IPS DF 6.9 (cell line): ENCODE results near the gene FBXW8.

ENCODE experiments used
- DNase-seq: peaks from one replicate; pipeline ENCODE4 v3.0.0-alpha.2; 2013; ENCODE audit warnings: low read depth, low spot score
- H3K27ac ChIP-seq: one replicate; pipeline ENCODE4 v1.5.1; 2013; ENCODE audit warnings: low read length, control low read depth
- H3K27me3 ChIP-seq: 2 replicates; pipeline ENCODE4 v1.6.1; 2013; ENCODE audit warnings: mild to moderate bottlenecking, low read length; ENCODE audit not compliant: control insufficient read depth, insufficient read depth
- H3K36me3 ChIP-seq: 2 replicates; pipeline ENCODE4 v1.6.1; 2013; ENCODE audit warnings: low read length; ENCODE audit not compliant: control insufficient read depth, insufficient read depth
- H3K4me1 ChIP-seq: 2 replicates; pipeline ENCODE4 v1.6.1; 2013; ENCODE audit warnings: low read length; ENCODE audit not compliant: control insufficient read depth, insufficient read depth
- H3K4me3 ChIP-seq: 2 replicates; pipeline ENCODE4 v1.5.1; 2013; ENCODE audit warnings: mild to moderate bottlenecking, low read length
- H3K9me3 ChIP-seq: 2 replicates; pipeline ENCODE4 v1.6.1; 2013; ENCODE audit warnings: low read length, inconsistent platforms; ENCODE audit not compliant: control insufficient read depth, insufficient read depth
- WGBS: extraction: QIAGEN DNeasy Blood & Tissue Kit; methylation state at CpG from one replicate; pipeline ENCODE4 v1.1.7; 2013; ENCODE audit warnings: mixed read lengths, missing lambda C conversion rate; ENCODE audit not compliant: insufficient read length, insufficient coverage; 5-methylcytosine and 5-hydroxymethylcytosine counted together

The FBXW8 gene

DNA sequence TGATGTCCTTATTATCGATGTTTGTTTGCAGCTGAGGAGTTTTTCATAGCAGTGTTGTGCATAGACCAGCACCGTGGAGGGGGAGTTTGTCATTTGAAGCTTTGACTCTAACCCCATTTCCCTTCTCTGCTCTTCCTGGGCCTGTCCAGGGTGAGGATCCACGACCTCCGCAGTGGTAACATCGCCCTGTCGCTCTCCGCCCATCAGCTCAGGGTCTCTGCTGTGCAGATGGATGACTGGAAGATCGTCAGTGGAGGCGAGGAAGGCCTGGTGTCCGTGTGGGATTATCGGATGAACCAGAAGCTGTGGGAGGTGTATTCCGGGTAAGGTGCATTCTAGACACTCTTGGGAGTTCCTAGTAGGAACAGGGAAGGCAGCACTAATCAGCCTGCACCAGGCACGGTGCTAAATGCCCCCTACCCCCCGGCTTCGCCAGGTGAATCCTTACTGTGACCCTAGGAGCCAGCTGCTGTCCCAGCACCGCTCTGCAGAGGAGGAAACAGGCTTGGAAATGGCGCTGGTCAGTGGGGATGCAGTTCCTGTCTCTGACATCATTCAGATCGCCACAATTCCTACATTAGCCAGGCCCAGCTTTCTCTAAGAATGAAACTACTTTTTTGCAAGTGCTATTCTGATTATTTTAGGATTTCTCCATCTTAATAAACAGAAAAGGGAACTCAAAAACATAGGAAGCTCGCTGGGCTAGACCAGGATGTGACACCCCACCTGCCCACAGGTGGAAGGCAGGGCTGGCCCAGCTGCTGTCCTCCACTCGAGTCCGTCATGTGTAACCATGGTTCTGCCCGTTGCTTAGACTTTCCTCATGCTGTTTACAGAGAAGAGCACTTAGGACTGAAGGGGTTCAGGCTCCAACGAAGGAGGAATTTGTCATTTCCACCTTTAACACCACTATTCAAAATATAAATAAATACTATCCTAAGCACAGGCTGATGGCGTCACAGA lies 113.5 kb downstream of the FBXW8 start:
- Histone ChIP-seq H3K27ac (no peak overlapping the region), H3K36me3 (peaks cover 20% of the 10 kb centered on the region), H3K9me3 (no peaks in the 10 kb centered on the region), H3K27me3 (no peaks in the 10 kb centered on the region), H3K4me1 (no peaks in the 10 kb centered on the region), H3K4me3 (no peak overlapping the region)
- WGBS, result no CpG with 5 or more reads among the region's 24 CpGs
- no peak for DNase-seq

DNA sequence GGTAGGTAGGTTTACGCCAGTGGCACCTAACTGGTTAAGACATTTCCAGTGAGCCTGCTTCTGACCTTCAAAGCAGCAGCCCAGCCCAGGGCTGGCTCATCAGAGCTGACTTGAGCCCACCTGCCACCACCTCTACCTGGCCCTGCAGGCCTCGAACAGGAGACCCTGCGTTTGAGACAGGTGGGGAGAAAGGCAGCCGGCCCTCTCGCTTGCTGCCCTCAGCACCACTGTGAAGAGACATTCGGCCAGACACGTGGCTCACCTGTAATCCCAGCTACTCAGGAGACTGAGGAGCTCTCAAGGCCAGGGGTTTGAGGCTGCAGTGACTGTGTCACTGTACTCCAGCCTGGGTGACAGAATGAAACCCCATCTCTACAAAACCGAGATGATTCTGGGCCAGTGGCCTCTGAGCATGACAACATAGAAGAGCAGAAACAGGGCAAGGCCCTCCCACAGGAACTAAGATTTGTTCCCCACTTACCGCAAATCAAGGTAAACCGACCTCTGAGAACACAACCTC lies 114.3 kb downstream of the FBXW8 start:
- H3K4me1 ChIP-seq, result no peaks in the 10 kb centered on the region

DNA sequence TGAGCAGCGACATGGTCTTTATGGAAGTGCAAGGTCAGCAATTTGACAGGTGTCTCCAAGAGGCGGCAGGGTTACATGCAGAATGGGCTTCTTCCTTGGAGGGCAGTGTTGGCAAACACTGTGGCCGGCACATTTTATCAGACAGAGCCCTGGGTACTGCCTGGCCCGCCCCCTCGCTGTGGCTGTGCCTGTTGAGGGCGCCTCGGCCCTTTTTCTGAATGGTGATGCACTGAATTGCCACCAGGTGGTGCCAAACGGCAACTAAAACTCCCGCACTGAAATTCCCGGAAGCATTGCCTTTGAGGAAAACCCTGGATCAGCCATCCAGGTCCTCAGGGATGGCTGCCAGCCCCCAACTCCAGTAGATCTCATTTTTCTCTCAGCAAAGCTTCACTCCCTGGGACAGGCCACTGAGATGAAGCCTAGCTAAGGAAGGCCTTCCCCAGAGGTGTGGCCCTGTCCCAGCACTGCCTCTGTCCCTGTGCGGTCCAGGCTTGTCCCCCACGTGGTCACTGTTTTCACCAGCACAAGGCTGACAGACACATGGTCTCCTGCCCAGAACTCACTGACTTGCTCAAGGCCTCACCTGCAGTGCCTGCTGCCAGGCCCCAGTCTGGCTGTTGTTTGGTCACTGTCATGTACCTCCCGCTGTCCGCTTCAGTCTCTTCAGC lies 114.9 kb downstream of the FBXW8 start:
- no CpG with 5 or more reads among the region's 14 CpGs for WGBS
- no peak overlapping the region for H3K27ac ChIP-seq
- H3K36me3 ChIP-seq, result peaks cover 20% of the 10 kb centered on the region

More for the DNA sequence above, 114.3 kb downstream of the FBXW8 start:
- no peak overlapping the region for H3K4me3 ChIP-seq
- WGBS, result no CpG with 5 or more reads among the region's 10 CpGs
- H3K27me3 ChIP-seq, result no peaks in the 10 kb centered on the region
- peaks cover 20% of the 10 kb centered on the region for H3K36me3 ChIP-seq
- no peak overlapping the region for H3K27ac ChIP-seq
- no peak for DNase-seq
- H3K9me3 ChIP-seq, result no peaks in the 10 kb centered on the region

DNA sequence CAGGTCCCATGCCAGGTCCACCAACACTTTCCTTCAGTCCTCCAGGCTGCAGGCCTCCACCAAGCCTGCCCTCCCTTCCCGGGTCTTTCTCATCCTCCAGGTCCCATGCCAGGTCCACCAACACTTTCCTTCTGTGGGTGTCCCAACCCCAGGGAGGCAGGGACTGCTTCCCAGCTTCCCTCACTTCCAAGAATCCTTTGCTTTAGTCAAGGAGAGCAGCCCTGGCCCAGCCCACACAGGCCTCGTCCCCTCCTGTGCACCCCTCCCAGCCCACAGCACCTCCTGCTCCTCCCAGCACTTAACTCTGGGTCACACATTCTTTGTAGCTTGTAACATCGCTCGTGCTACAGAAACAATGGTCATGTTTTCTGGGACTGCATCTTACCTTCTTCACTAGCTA lies 115.6 kb downstream of the FBXW8 start:
- no peak overlapping the region for H3K4me3 ChIP-seq
- no peaks in the 10 kb centered on the region for H3K4me1 ChIP-seq
- no peak for DNase-seq
- H3K27ac ChIP-seq, result no peak overlapping the region
- H3K27me3 ChIP-seq, result no peaks in the 10 kb centered on the region
- WGBS, result no CpG with 5 or more reads among the region's 4 CpGs
- peaks cover 20% of the 10 kb centered on the region for H3K36me3 ChIP-seq
- no peaks in the 10 kb centered on the region for H3K9me3 ChIP-seq

More for the DNA sequence above, 114.9 kb downstream of the FBXW8 start:
- no peak overlapping the region for H3K4me3 ChIP-seq
- peak; percentile 57 for DNase-seq
- no peaks in the 10 kb centered on the region for H3K27me3 ChIP-seq
- no peaks in the 10 kb centered on the region for H3K9me3 ChIP-seq
- no peaks in the 10 kb centered on the region for H3K4me1 ChIP-seq

DNA sequence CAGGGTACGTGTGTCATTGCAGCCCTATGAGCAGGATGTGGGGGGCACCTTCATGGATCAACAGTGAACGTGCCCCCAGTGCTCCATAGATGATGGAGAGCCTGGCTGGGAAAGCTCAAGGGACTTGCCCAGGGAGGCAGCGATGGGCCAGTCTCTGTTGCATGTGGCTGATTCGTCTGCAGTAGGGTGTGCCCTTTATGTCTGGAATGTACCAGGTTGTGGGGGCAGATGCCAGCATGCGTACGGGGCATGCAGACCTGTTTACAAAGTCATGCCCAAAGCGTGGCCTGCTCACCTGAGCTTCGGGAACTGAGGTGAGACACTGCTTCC lies 116.1 kb downstream of the FBXW8 start:
- Histone ChIP-seq H3K9me3 (no peaks in the 10 kb centered on the region), H3K36me3 (peaks cover 20% of the 10 kb centered on the region), H3K27ac (no peak overlapping the region), H3K27me3 (no peaks in the 10 kb centered on the region), H3K4me3 (no peak overlapping the region), H3K4me1 (no peaks in the 10 kb centered on the region)
- no CpG with 5 or more reads among the region's 8 CpGs for WGBS
- no peak for DNase-seq

DNA sequence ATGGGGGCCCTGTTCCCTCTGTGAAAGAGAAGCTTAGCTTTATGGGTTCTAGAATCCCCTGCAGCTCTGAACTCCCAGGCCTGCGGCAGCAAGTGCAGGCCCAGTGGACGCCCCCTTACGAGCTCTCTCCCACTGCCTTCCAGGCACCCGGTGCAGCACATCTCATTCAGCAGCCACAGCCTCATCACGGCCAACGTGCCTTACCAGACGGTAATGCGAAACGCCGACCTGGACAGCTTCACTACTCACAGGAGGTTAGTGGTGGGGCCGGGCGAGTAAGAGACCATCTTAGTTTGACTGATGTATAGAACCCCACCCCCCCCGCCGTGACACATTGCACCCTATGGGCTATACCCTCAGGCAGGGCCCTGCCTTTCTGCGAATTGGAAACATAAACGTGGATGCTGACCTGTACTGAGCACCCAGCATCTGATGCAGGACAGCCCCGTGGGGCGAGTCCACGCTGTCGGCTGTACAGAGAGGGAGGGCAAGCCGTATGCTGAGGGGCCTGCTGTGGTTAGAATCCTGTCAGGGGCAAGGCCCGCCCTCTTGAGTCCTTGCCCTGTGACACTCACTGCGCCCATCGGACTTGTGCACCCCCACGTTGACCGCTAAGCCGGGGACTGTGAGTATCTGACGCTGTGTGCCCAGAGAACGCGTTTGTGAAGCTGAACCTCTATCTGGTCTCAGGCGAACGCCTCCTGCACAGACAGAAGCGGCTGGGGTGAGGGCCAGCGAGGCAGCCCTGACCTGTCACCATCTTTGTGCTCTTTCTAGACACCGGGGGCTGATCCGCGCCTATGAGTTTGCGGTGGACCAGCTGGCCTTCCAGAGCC lies 116.7 kb downstream of the FBXW8 start:
- DNase-seq, result no peak
- Histone ChIP-seq H3K9me3 (no peaks in the 10 kb centered on the region), H3K27ac (no peak overlapping the region), H3K27me3 (no peaks in the 10 kb centered on the region), H3K4me3 (no peak overlapping the region), H3K4me1 (no peaks in the 10 kb centered on the region), H3K36me3 (peaks cover 20% of the 10 kb centered on the region)
- no CpG with 5 or more reads among the region's 38 CpGs for WGBS

DNA sequence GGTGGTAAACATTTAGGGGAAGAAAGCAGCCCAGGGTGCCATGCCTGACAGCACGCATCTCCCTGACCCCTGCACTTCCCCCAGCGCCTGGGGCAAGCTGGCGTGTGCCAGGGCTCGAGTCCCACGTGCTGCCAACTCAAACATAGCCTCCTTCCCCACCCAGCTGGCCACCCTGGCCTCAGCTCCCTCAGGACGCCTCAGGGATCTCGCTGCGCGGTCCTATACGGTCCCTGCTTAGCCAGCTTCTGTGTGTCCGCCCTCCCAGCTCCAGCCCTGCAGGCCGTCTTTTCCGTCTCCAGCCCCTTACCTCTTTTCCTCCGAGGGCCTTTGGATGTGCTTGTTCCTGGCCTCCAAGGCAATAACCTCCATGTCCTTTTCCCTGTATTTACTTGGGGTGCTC lies 117.5 kb downstream of the FBXW8 start:
- Histone ChIP-seq H3K27me3 (no peaks in the 10 kb centered on the region), H3K4me1 (peaks cover 2% of the 10 kb centered on the region; the same call in 1 of the 2 replicates), H3K9me3 (no peaks in the 10 kb centered on the region), H3K4me3 (no peak overlapping the region), H3K27ac (no peak overlapping the region), H3K36me3 (peaks cover 20% of the 10 kb centered on the region)
- no peak for DNase-seq
- no CpG with 5 or more reads among the region's 14 CpGs for WGBS

DNA sequence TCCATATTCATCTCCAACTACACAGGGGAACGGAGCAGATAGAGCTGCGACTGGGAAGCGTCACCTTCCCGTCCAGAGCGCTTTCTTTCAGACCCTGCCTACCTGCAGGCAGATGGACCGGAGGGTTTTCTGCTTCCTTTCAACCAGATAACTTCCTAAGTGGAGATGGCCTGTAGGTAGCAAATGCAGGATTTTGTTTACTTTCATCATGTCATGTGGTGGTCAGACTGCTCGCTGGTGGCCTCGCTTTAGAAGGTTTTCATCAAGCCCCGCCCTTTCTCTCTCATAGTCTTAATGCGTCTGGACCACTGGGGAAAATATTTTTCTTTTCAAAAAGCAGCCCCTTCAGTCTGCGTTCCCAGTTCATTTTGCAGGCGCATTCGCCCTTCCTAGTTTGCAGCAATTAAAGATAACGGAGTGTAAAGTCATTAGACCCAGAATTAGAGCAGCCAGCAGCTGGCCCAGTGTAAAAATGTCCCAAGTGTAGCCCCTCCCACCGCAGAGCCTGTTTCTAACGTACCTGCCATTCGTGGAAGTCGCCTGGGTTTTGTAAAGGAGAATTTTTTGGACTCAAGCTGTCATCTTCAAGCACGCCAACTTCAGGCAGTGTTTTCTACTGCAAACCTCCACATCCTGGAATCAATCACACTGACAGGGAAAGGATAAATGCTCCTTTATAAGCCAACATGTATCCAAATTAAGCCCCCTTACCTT lies 119.6 kb downstream of the FBXW8 start:
- no peak overlapping the region for H3K27ac ChIP-seq
- H3K36me3 ChIP-seq, result peaks cover 15% of the 10 kb centered on the region
- H3K9me3 ChIP-seq, result no peaks in the 10 kb centered on the region
- peaks cover 2% of the 10 kb centered on the region; the same call in 1 of the 2 replicates for H3K4me1 ChIP-seq
- no peak overlapping the region for H3K4me3 ChIP-seq
- WGBS, result no CpG with 5 or more reads among the region's 19 CpGs
- H3K27me3 ChIP-seq, result no peaks in the 10 kb centered on the region
- DNase-seq, result no peak

DNA sequence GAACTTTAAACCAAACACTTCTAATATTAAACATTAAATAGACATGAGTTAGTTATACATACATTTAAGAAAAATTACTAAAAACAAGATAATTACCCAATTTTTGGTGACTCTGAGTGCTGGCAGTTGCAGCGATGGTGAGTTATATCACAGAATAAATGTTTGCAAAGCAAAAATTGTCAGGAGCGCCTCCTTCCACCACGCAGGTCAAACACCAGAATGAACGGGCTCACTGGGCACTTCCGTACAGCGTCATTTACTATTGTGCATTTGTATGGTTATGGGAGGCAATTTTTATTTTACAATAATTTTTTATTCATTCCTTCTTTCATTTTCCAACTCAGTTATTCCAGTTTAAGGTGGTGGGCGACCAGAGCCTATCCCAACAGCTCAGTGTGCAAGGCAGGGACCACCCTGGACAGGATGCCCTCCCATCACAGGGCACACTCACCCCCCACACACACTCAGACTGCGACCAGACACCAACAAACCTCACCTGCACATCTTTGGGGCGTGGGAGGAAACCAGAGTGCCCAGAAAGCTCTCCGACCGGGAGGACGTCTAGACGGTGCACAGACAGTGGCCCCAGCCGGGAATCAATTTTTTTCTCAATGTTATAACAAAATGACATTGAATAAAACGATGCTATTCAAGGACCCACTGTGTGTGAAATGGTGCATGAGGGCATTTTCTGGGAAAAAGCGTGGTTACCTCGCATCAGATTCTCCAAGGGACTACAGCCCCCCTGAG lies 121.3 kb downstream of the FBXW8 start:
- no peak for DNase-seq
- Histone ChIP-seq H3K36me3 (peaks cover 10% of the 10 kb centered on the region; the same call in 1 of the 2 replicates), H3K9me3 (no peaks in the 10 kb centered on the region), H3K4me3 (no peak overlapping the region), H3K27ac (no peak overlapping the region), H3K4me1 (peaks cover 2% of the 10 kb centered on the region; the same call in 1 of the 2 replicates), H3K27me3 (no peaks in the 10 kb centered on the region)
- WGBS, result no CpG with 5 or more reads among the region's 17 CpGs
